Measurements from ENCODE around the gene MITF.

Gene MITF

GRCh38 chr3:69921651-69922050, 182.4 kb downstream of the MITF start:
- Histone ChIP-seq H3K27ac (ENCODE audit: low read length, poor library complexity, severe bottlenecking) (no peak overlapping the region), H2BK12ac (ENCODE audit: low read length in 2 of 2) (no peak overlapping the region), H3K4me2 (ENCODE audit: low read length, poor library complexity, severe bottlenecking) (no peak overlapping the region), H4K91ac (ENCODE audit: low read length) (no peak overlapping the region), H3K4me1 (ENCODE audit: control insufficient read depth, insufficient read depth, low read depth, low read length) (peaks cover 1% of the 10 kb centered on the region), H2BK15ac (ENCODE audit: low read depth, poor library complexity, severe bottlenecking) (no peak overlapping the region), H3K9me3 (ENCODE audit: control insufficient read depth, low read length) (no peaks in the 10 kb centered on the region), H2BK120ac (ENCODE audit: low read depth, low read length) (no peak overlapping the region), H4K8ac (ENCODE audit: low read length) (no peak overlapping the region), H3K14ac (ENCODE audit: low read length in 2 of 2) (no peak overlapping the region), H3K4me3 (ENCODE audit: insufficient read depth in 1 of 2, low read depth in 1 of 2, low read length in 2 of 2) (no peak overlapping the region), H3K18ac (ENCODE audit: low read depth in 1 of 2, low read length in 2 of 2) (no peak overlapping the region), H2BK5ac (ENCODE audit: low read depth, low read length, poor library complexity, severe bottlenecking) (no peak overlapping the region), H3K4ac (ENCODE audit: low read depth in 1 of 2, low read length in 2 of 2) (no peak overlapping the region), H3K36me3 (ENCODE audit: control insufficient read depth in 1 of 2, insufficient read depth in 2 of 2, low read depth in 1 of 2, low read length in 2 of 2) (no peaks in the 10 kb centered on the region), H2AFZ (ENCODE audit: low read depth, low read length) (no peak overlapping the region), H3K27me3 (ENCODE audit: control insufficient read depth in 1 of 2, insufficient read depth in 1 of 2, low read length in 2 of 2) (no peaks in the 10 kb centered on the region), H3K79me1 (replicated peaks; ENCODE audit: low read length, poor library complexity, severe bottlenecking) (peaks cover 25% of the 10 kb centered on the region), H3K23ac (ENCODE audit: low read length in 2 of 2) (no peak overlapping the region), H2AK5ac (ENCODE audit: low read length, severe bottlenecking) (no peak overlapping the region), H3K9ac (ENCODE audit: low read length) (no peak overlapping the region)
- no peak for DNase-seq
- WGBS = 95% methylated on average over 6 of the region's 6 CpGs

- no peak overlapping the region for H3K4me2 ChIP-seq (ENCODE audit: low read length, poor library complexity, severe bottlenecking)
- H3K14ac ChIP-seq (ENCODE audit: low read length in 2 of 2) = no peak overlapping the region
- no peak overlapping the region for H3K4me3 ChIP-seq (ENCODE audit: insufficient read depth in 1 of 2, low read depth in 1 of 2, low read length in 2 of 2)
- no peak overlapping the region for H2BK12ac ChIP-seq (ENCODE audit: low read length in 2 of 2)
- no peak overlapping the region for H2AK5ac ChIP-seq (ENCODE audit: low read length, severe bottlenecking)
- no peaks in the 10 kb centered on the region for H3K9me3 ChIP-seq (ENCODE audit: control insufficient read depth, low read length)
- no peak overlapping the region for H2AFZ ChIP-seq (ENCODE audit: low read depth, low read length)
- no peak overlapping the region for H3K4ac ChIP-seq (ENCODE audit: low read depth in 1 of 2, low read length in 2 of 2)
- H4K91ac ChIP-seq (ENCODE audit: low read length) = no peak overlapping the region
- no peak overlapping the region for H4K8ac ChIP-seq (ENCODE audit: low read length)
- peaks cover 27% of the 10 kb centered on the region for H3K79me1 ChIP-seq (replicated peaks; ENCODE audit: low read length, poor library complexity, severe bottlenecking)
- no peaks in the 10 kb centered on the region for H3K36me3 ChIP-seq (ENCODE audit: control insufficient read depth in 1 of 2, insufficient read depth in 2 of 2, low read depth in 1 of 2, low read length in 2 of 2)
- H3K9ac ChIP-seq (ENCODE audit: low read length) = no peak overlapping the region
- H2BK120ac ChIP-seq (ENCODE audit: low read depth, low read length) = no peak overlapping the region
- no peak overlapping the region for H2BK5ac ChIP-seq (ENCODE audit: low read depth, low read length, poor library complexity, severe bottlenecking)
- peaks cover 1% of the 10 kb centered on the region for H3K4me1 ChIP-seq (ENCODE audit: control insufficient read depth, insufficient read depth, low read depth, low read length)
- no peak overlapping the region for H2BK15ac ChIP-seq (ENCODE audit: low read depth, poor library complexity, severe bottlenecking)
- H3K18ac ChIP-seq (ENCODE audit: low read depth in 1 of 2, low read length in 2 of 2) = no peak overlapping the region
- no peaks in the 10 kb centered on the region for H3K27me3 ChIP-seq (ENCODE audit: control insufficient read depth in 1 of 2, insufficient read depth in 1 of 2, low read length in 2 of 2)
- no peak overlapping the region for H3K23ac ChIP-seq (ENCODE audit: low read length in 2 of 2)
- no peak for DNase-seq
- H3K27ac ChIP-seq (ENCODE audit: low read length, poor library complexity, severe bottlenecking) = no peak overlapping the region
- WGBS = 100% methylated on average over 2 of the region's 4 CpGs
Measured at GRCh38 chr3:69922521-69923000, 183.3 kb downstream of the MITF start.

DNA sequence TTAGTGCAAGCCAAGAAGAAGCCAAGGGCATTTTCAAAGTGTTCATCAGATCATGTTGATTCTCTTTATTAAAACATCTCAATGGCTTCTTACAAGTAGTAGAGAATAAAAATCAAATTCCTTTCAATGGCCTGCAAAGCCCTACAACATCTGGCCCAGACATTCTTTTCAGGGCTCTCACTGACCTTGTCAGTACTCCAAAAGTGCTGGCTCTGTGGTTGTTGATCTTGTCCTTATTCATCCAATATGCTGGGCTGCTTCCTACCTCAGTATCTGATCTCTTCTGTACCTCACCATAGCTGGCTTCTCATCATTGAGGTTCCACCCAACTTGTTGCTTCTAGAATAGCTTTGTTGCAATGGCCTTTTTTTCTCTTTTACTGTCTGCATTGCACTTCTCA, 186.2 kb downstream of the MITF start:
- Histone ChIP-seq H3K23ac (ENCODE audit: low read length in 2 of 2) (no peak overlapping the region), H3K4me1 (ENCODE audit: control insufficient read depth, insufficient read depth, low read depth, low read length) (peaks cover 1% of the 10 kb centered on the region), H3K36me3 (ENCODE audit: control insufficient read depth in 1 of 2, insufficient read depth in 2 of 2, low read depth in 1 of 2, low read length in 2 of 2) (peaks cover 0 to 3% of the 10 kb centered on the region in 2 experiments), H3K27me3 (ENCODE audit: control insufficient read depth in 1 of 2, insufficient read depth in 1 of 2, low read length in 2 of 2) (no peaks in the 10 kb centered on the region), H3K9me3 (ENCODE audit: control insufficient read depth, low read length) (no peaks in the 10 kb centered on the region), H4K8ac (ENCODE audit: low read length) (no peak overlapping the region), H2BK120ac (ENCODE audit: low read depth, low read length) (no peak overlapping the region), H2AFZ (ENCODE audit: low read depth, low read length) (no peak overlapping the region), H3K4me3 (ENCODE audit: insufficient read depth in 1 of 2, low read depth in 1 of 2, low read length in 2 of 2) (no peak overlapping the region), H2AK5ac (ENCODE audit: low read length, severe bottlenecking) (no peak overlapping the region), H2BK5ac (ENCODE audit: low read depth, low read length, poor library complexity, severe bottlenecking) (no peak overlapping the region), H3K9ac (ENCODE audit: low read length) (no peak overlapping the region), H3K27ac (ENCODE audit: low read length, poor library complexity, severe bottlenecking) (no peak overlapping the region), H2BK12ac (ENCODE audit: low read length in 2 of 2) (no peak overlapping the region), H2BK15ac (ENCODE audit: low read depth, poor library complexity, severe bottlenecking) (no peak overlapping the region), H3K79me1 (replicated peaks; ENCODE audit: low read length, poor library complexity, severe bottlenecking) (peaks cover 34% of the 10 kb centered on the region), H3K4me2 (ENCODE audit: low read length, poor library complexity, severe bottlenecking) (no peak overlapping the region), H3K18ac (ENCODE audit: low read depth in 1 of 2, low read length in 2 of 2) (no peak overlapping the region), H3K14ac (ENCODE audit: low read length in 2 of 2) (no peak overlapping the region), H4K91ac (ENCODE audit: low read length) (no peak overlapping the region), H3K4ac (ENCODE audit: low read depth in 1 of 2, low read length in 2 of 2) (no peak overlapping the region)
- DNase-seq = no peak

DNA sequence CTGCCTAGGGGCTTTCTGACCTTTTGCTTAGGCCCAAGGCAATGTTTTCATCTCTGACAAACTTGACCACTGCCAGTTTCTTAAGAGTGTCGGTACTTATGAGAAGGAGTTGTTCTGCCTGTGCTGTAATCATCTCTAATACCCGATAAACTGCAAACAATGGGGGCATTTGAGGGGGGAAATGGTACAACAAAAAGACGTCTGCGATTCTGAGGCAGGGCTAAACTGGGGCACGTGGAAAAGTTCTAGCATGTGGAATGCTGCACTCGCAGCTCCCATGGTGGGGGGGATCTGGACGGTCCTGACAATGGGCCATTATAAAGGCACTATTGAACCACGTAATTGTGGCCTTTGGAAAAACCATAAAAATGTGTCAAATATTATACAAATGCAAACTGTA, 187.1 kb downstream of the MITF start:
- 90% methylated on average over 7 of the region's 8 CpGs for WGBS
- no peak overlapping the region for H2AK5ac ChIP-seq (ENCODE audit: low read length, severe bottlenecking)
- H3K36me3 ChIP-seq (ENCODE audit: control insufficient read depth in 1 of 2, insufficient read depth in 2 of 2, low read depth in 1 of 2, low read length in 2 of 2) = peaks cover 0 to 4% of the 10 kb centered on the region in 2 experiments

More for the DNA sequence above, 187.1 kb downstream of the MITF start:
- Histone ChIP-seq H3K27me3 (ENCODE audit: control insufficient read depth in 1 of 2, insufficient read depth in 1 of 2, low read length in 2 of 2) (no peaks in the 10 kb centered on the region), H3K4me2 (ENCODE audit: low read length, poor library complexity, severe bottlenecking) (no peak overlapping the region), H2BK15ac (ENCODE audit: low read depth, poor library complexity, severe bottlenecking) (no peak overlapping the region), H2AFZ (ENCODE audit: low read depth, low read length) (no peak overlapping the region), H2BK12ac (ENCODE audit: low read length in 2 of 2) (no peak overlapping the region), H4K8ac (ENCODE audit: low read length) (no peak overlapping the region), H2BK5ac (ENCODE audit: low read depth, low read length, poor library complexity, severe bottlenecking) (no peak overlapping the region), H3K18ac (ENCODE audit: low read depth in 1 of 2, low read length in 2 of 2) (no peak overlapping the region), H2BK120ac (ENCODE audit: low read depth, low read length) (no peak overlapping the region), H3K79me1 (replicated peaks; ENCODE audit: low read length, poor library complexity, severe bottlenecking) (peaks cover 34% of the 10 kb centered on the region), H3K23ac (ENCODE audit: low read length in 2 of 2) (no peak overlapping the region), H3K9me3 (ENCODE audit: control insufficient read depth, low read length) (no peaks in the 10 kb centered on the region), H4K91ac (ENCODE audit: low read length) (no peak overlapping the region), H3K14ac (ENCODE audit: low read length in 2 of 2) (no peak overlapping the region), H3K27ac (ENCODE audit: low read length, poor library complexity, severe bottlenecking) (no peak overlapping the region), H3K4me1 (ENCODE audit: control insufficient read depth, insufficient read depth, low read depth, low read length) (peaks cover 1% of the 10 kb centered on the region), H3K4me3 (ENCODE audit: insufficient read depth in 1 of 2, low read depth in 1 of 2, low read length in 2 of 2) (no peak overlapping the region), H3K9ac (ENCODE audit: low read length) (no peak overlapping the region), H3K4ac (ENCODE audit: low read depth in 1 of 2, low read length in 2 of 2) (no peak overlapping the region)
- no peak for DNase-seq
